Neuronal stem cell (in vitro differentiated cells): ENCODE data around the gene TIAL1.
A peak's percentile ranks its signal among the peaks of the same experiment; 100 is the strongest.

Experiments used
- DNase-seq: peaks from one replicate; pipeline ENCODE4 v3.0.0-alpha.2; 2013; ENCODE audit warnings: low spot score
- H2AFZ ChIP-seq: one replicate; pipeline ENCODE4 v1.6.1; 2013; ENCODE audit warnings: mild to moderate bottlenecking, low read length, inconsistent platforms
- H2AK5ac ChIP-seq: 2 replicates; pipeline ENCODE4 v1.6.1; 2013; ENCODE audit warnings: low read depth, mild to moderate bottlenecking, inconsistent platforms, low read length, moderate library complexity, mixed read lengths
- H2BK120ac ChIP-seq: 2 replicates; pipeline ENCODE4 v1.6.1; 2013; ENCODE audit warnings: low read depth, mild to moderate bottlenecking, inconsistent platforms, low read length, moderate library complexity, mixed read lengths
- H2BK12ac ChIP-seq: one replicate; pipeline ENCODE4 v1.6.1; 2013; ENCODE audit warnings: low read length, inconsistent platforms
- H2BK15ac ChIP-seq: 2 replicates; pipeline ENCODE4 v1.6.1; 2013; ENCODE audit warnings: mild to moderate bottlenecking, low read length, inconsistent platforms, mixed read lengths
- H2BK5ac ChIP-seq: one replicate; pipeline ENCODE4 v1.6.1; 2013; ENCODE audit warnings: inconsistent platforms, mild to moderate bottlenecking, low read length, moderate library complexity
- H3K14ac ChIP-seq: one replicate; pipeline ENCODE4 v1.6.1; 2013; ENCODE audit warnings: low read length, inconsistent platforms
- H3K18ac ChIP-seq: 2 replicates; pipeline ENCODE4 v1.6.1; 2013; ENCODE audit warnings: low read length, inconsistent platforms
- H3K23ac ChIP-seq: 2 replicates; pipeline ENCODE4 v1.6.1; 2013; ENCODE audit warnings: low read depth, mild to moderate bottlenecking, mixed read lengths, low read length, inconsistent platforms; ENCODE audit not compliant: poor library complexity
- H3K27ac ChIP-seq: replicated peaks from 3 replicates; pipeline ENCODE4 v1.5.1; 2013; ENCODE audit warnings: low read length, inconsistent platforms
- H3K27me3 ChIP-seq, 3 experiments: 2 replicates each; pipeline ENCODE4 v1.6.1; 2013; ENCODE audit warnings: low read length in 3 of 3, mild to moderate bottlenecking in 2 of 3, inconsistent platforms in 1 of 3, low read depth in 1 of 3, mixed read lengths in 1 of 3, moderate library complexity in 1 of 3; ENCODE audit not compliant: control insufficient read depth in 3 of 3, insufficient read depth in 3 of 3
- H3K36me3 ChIP-seq, 2 donors: replicated peaks in 1 of 2; 2 replicates each; pipeline ENCODE4 v1.6.1; 2013; ENCODE audit warnings: low read length in 2 of 2; ENCODE audit not compliant: control insufficient read depth in 2 of 2, insufficient read depth in 2 of 2
- H3K4ac ChIP-seq: 2 replicates; pipeline ENCODE4 v1.6.1; 2013; ENCODE audit warnings: inconsistent platforms, mild to moderate bottlenecking, low read length, moderate library complexity
- H3K4me1 ChIP-seq, 2 donors: 1 replicate in 1 of 2; 2 replicates in 1 of 2; pipeline ENCODE4 v1.6.1; 2013; ENCODE audit warnings: low read length in 2 of 2, low read depth in 1 of 2; ENCODE audit not compliant: control insufficient read depth in 2 of 2, insufficient read depth in 1 of 2
- H3K4me2 ChIP-seq: one replicate; pipeline ENCODE4 v1.6.1; 2013; ENCODE audit warnings: mild to moderate bottlenecking, low read length, inconsistent platforms; ENCODE audit not compliant: insufficient read depth, poor library complexity, severe bottlenecking
- H3K4me3 ChIP-seq, 2 donors: 2 replicates each; pipeline ENCODE4 v1.5.1; 2013; ENCODE audit warnings: low read length in 2 of 2, mild to moderate bottlenecking in 2 of 2, inconsistent platforms in 1 of 2, moderate library complexity in 1 of 2
- H3K79me1 ChIP-seq: one replicate; pipeline ENCODE4 v1.6.1; 2013; ENCODE audit warnings: low read depth, mild to moderate bottlenecking, inconsistent platforms, low read length, moderate library complexity
- H3K9ac ChIP-seq: one replicate; pipeline ENCODE4 v1.6.1; 2013; ENCODE audit warnings: mild to moderate bottlenecking, low read depth, low read length, inconsistent platforms; ENCODE audit not compliant: poor library complexity
- H3K9me3 ChIP-seq, 2 donors: replicated peaks in 1 of 2; 2 replicates each; pipeline versions ENCODE3 to v1.6.1; 2013; ENCODE audit warnings: low read length in 2 of 2, mild to moderate bottlenecking in 2 of 2, inconsistent platforms in 1 of 2, low read depth in 1 of 2, mixed read lengths in 1 of 2, moderate library complexity in 1 of 2; ENCODE audit not compliant: control insufficient read depth in 2 of 2, insufficient read depth in 1 of 2
- H4K8ac ChIP-seq: one replicate; pipeline ENCODE4 v1.6.1; 2013; ENCODE audit warnings: low read depth, mild to moderate bottlenecking, inconsistent platforms, low read length, moderate library complexity
- H4K91ac ChIP-seq: one replicate; pipeline ENCODE4 v1.6.1; 2013; ENCODE audit warnings: low read length, low read depth, mild to moderate bottlenecking, inconsistent platforms; ENCODE audit not compliant: poor library complexity
- WGBS, 2 donors: extraction: QIAGEN DNeasy Blood & Tissue Kit; methylation state at CpG; one replicate each; pipeline ENCODE4 v1.1.7; 2013; ENCODE audit warnings: missing lambda C conversion rate in 2 of 2, mixed read lengths in 1 of 2; ENCODE audit not compliant: insufficient read length in 2 of 2, insufficient replicate concordance in 1 of 2; ENCODE audit errors: extremely low coverage in 2 of 2; 5-methylcytosine and 5-hydroxymethylcytosine counted together

The TIAL1 gene

DNA sequence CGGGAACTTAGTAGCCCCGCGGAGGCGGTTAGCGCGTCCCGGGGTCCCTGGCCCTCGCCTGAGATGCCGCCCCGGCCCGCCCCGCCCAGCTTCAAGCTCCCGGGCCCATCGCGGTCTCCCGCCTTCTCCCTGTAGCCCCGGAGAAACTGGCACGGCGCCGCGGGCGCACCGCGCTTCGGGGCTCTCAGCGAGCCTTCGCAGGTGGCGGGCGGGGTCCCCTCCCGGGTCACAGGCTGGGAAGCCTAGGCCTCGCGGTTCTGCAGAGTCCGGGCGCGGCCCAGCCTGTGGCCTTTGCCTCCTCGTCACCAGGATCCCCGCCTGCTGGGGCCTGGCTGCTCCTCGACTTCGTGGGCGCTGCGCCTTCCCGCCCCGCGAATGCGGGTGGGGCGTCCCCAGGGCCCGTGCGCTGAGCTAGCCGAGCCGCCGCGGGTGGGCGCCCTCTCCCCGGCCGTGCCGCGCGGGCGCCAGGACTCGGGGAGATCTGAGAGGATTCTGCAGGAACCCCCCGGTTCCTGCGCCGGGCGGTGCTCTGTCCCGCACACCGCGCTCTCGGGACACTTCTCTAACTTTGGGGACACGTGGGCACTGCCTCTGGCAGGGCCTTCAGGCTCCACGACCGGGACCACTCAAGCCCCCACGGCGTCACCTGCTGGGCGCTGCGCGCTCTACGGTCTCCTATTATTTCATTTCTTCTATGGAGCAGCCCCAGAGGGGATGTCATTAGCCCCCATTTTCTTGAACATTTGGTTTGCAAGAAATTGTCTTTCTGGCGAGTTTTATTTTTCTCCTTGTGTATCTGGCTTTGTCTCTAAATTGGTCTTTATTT lies 53.6 kb downstream of the TIAL1 start:
- H3K4me2 ChIP-seq: peak overlapping the region; percentile 96
- peak overlapping the region; percentile 7 for H2BK15ac ChIP-seq
- H3K18ac ChIP-seq: peak overlapping the region; percentile 97
- no peak overlapping the region for H2BK120ac ChIP-seq
- H2BK5ac ChIP-seq: peak overlapping the region; percentile 55
- H2BK12ac ChIP-seq: no peak overlapping the region
- peak overlapping the region; percentile 96 for H2AFZ ChIP-seq
- H3K27ac ChIP-seq: no peak overlapping the region
- H3K9me3 ChIP-seq: no peaks in the 10 kb centered on the region
- peak overlapping the region; percentile 89 for H3K9ac ChIP-seq
- peak overlapping the region; percentile 31 for H3K4ac ChIP-seq
- H2AK5ac ChIP-seq: peak overlapping the region; percentile 45
- peaks cover 10 to 85% (median 24%) of the 10 kb centered on the region in 3 experiments for H3K27me3 ChIP-seq
- H4K8ac ChIP-seq: no peak overlapping the region
- peak overlapping the region; percentile 48 for H3K23ac ChIP-seq
- H4K91ac ChIP-seq: no peak overlapping the region
- no peaks in the 10 kb centered on the region for H3K36me3 ChIP-seq
- peak overlapping the region; percentile 51 to 83 for H3K4me3 ChIP-seq
- peak; percentile 44 for DNase-seq
- no peaks in the 10 kb centered on the region for H3K79me1 ChIP-seq
- H3K14ac ChIP-seq: peak overlapping the region; percentile 56
- no CpG with 5 or more reads among the region's 78 CpGs for WGBS, 2 donors
- peaks cover 8 to 9% of the 10 kb centered on the region in 2 donors for H3K4me1 ChIP-seq

DNA sequence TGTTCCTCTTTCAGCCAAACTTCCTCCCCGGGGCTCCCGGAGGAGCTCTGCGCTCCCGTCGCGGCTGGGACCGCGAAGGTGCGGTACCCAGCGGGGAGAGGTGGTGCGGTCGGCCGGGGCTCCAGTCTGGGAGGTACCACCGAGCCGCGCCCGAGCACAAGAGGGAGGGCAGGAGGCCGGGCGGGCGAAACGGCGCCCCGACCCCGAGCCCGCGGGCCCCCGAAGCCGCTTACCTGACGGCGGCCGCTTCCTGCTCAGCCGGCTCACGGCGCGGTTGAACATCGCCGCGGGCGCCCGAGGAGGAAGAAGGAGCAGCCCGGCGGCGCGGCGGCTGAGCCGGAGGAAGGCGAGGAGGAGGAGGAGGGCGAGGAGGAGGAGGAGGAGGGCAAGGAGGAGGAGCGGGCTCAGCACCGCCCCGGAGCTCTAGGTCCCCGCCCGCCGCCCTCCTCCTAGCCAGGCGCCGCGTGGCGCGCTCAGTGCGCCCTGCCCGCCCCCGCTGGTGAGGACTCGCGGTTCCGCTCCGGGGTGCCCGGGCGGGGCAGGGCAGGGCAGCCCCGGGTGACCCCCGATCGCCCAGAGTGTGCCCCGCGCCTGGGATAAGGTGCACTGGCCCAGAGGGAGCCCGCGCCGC lies 54.3 kb downstream of the TIAL1 start, which contains the start of gene RGS10:
Gene RGS10, minus strand, starts transcription at position 363 of the 631 bp plus-strand sequence. Its CDS starts 81 bp downstream, at position 282.
- H2BK12ac ChIP-seq: no peak within 1 kb of the TSS
- no peak within 1 kb of the TSS for H4K91ac ChIP-seq
- H3K23ac ChIP-seq: peak within 1 kb of the TSS; percentile 70
- peaks cover 9% of the 10 kb centered on the region in 2 donors for H3K4me1 ChIP-seq
- H3K4me3 ChIP-seq: peak within 1 kb of the TSS; percentile 51 to 83
- peak within 1 kb of the TSS; percentile 55 for H2BK5ac ChIP-seq
- peak within 1 kb of the TSS; percentile 7 for H2BK15ac ChIP-seq
- peak within 1 kb of the TSS; percentile 24 for H2BK120ac ChIP-seq
- H3K14ac ChIP-seq: peak within 1 kb of the TSS; percentile 73
- peak within 1 kb of the TSS; percentile 97 for H3K18ac ChIP-seq
- peak within 1 kb of the TSS; percentile 89 for H3K9ac ChIP-seq
- H3K27ac ChIP-seq: no peak within 1 kb of the TSS
- peak; percentile 41 for DNase-seq
- H4K8ac ChIP-seq: no peak within 1 kb of the TSS
- peak within 1 kb of the TSS; percentile 96 for H2AFZ ChIP-seq
- H3K36me3 ChIP-seq: no peaks in the 10 kb centered on the region
- H3K4ac ChIP-seq: peak within 1 kb of the TSS; percentile 31
- no peaks in the 10 kb centered on the region for H3K9me3 ChIP-seq
- peak within 1 kb of the TSS; percentile 96 for H3K4me2 ChIP-seq
- no peaks in the 10 kb centered on the region for H3K79me1 ChIP-seq
- WGBS, 2 donors: no CpG with 5 or more reads among the region's 76 CpGs
- H2AK5ac ChIP-seq: peak within 1 kb of the TSS; percentile 45
- peaks cover 10 to 92% (median 24%) of the 10 kb centered on the region in 3 experiments for H3K27me3 ChIP-seq

DNA sequence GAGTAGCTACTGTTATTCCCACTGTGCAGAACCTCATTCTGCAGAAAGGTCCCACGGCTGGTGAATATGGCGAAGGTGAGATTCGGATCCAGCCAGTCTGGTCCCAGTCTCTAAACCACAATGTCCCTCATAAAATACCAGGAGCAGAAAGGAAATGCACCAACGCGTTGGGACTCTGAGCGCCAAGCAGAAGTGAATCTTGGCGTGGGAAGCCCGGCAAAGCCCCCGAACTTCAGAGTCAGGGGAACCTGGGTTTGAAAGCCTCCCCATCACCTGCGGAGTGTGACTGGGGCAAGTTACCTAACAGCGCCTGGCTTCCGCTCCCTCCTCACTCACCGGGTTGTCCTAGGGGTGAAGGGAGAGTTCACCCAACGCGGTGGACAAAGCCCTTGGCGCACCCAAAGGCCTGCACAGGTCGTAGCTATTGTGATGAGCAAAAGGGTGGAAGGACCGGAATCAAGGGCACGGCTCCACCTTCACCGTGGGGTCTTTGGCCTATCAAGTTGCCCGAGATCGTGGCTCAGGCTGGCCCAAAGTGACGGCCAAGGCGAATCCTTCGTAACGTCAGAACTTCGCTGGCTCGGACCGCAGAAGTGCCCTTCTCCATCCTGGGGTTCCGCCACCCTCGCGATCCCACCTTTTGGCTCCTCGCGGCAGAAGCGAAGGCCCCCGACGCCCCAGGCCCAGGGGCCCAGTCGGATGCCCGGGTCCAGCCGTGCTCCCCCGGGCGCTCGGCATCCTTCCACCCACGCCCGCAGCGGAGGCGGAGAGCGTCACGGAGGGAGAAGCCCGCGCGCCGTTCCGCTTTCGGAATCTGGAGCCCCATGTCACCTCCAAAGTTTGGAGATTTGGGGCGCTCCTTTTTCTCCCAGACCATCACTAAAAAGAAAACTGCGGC lies 55.1 kb downstream of the TIAL1 start:
- Histone ChIP-seq H3K79me1 (no peaks in the 10 kb centered on the region), H3K14ac (peak overlapping the region; percentile 73), H3K4me2 (peak overlapping the region; percentile 96), H2BK120ac (peak overlapping the region; percentile 24), H2BK15ac (peak overlapping the region; percentile 7), H3K9me3 (no peaks in the 10 kb centered on the region), H2BK12ac (no peak overlapping the region), H4K8ac (no peak overlapping the region), H3K23ac (peak overlapping the region; percentile 70), H3K36me3 (no peaks in the 10 kb centered on the region), H3K4me3 (peak overlapping the region; percentile 51 to 83), H3K4ac (no peak overlapping the region), H2BK5ac (no peak overlapping the region), H3K4me1 (peaks cover 9% of the 10 kb centered on the region in 2 donors), H3K18ac (peak overlapping the region; percentile 81), H2AK5ac (peak overlapping the region; percentile 22), H3K9ac (peak overlapping the region; percentile 53), H4K91ac (no peak overlapping the region), H3K27me3 (peaks cover 10 to 91% (median 24%) of the 10 kb centered on the region in 3 experiments), H3K27ac (no peak overlapping the region), H2AFZ (peak overlapping the region; percentile 96)
- no CpG with 5 or more reads among the region's 57 CpGs for WGBS, 2 donors
- no peak for DNase-seq
